K562 (cell line): ENCODE measurements around the gene RIIAD1. TPM values are rescaled to one million over a fixed set of nuclear protein-coding genes. Genes with fewer than 3 reads are reported as not detected.

ENCODE experiments used
- ATAC-seq: fragments of 200-7000 bp; cut with Tn5 transposase; 3 replicates; pipeline ENCODE4 v1.9.1; 2020; ENCODE audit warnings: moderate library complexity
- BruUV-seq: library from RNA; stranded (reverse); fragments of 400-500 nt; replicated peaks from 2 replicates; lab custom pipeline; 2021; lab: Mats Ljungman, UMichigan
- CTCF ChIA-PET: fragments of 300-600 bp; formaldehyde crosslinking; extraction: SDS; loops from one replicate; lab custom pipeline; 2021; ENCODE audit warnings: low intra/inter-chr PET ratio; lab: Yijun Ruan, JAX
- POLR2A ChIA-PET: fragments of 300-600, 350-650 bp; sonication (Branson Sonifier 250); formaldehyde crosslinking; extraction: SDS; loops from one replicate; lab custom pipeline; 2021; ENCODE audit warnings: antibody characterized with exemption, inconsistent platforms; lab: Yijun Ruan, JAX
- DNase-seq, 4 experiments: peaks; one replicate each; pipeline versions ENCODE4 v3.0.0 to v3.0.0-alpha.2; 2011 to 2018; ENCODE audit warnings: low spot score in 3 of 4, mixed read lengths in 3 of 4; ENCODE audit errors: extremely low read depth in 1 of 4
- FAIRE-seq: peaks from 2 replicates; lab custom pipeline; 2011; peaks lifted over from hg19 to GRCh38; lab: Jason Lieb, UNC
- H2AFZ ChIP-seq: 2 replicates; pipeline ENCODE4 v1.6.0; 2011; ENCODE audit warnings: low read depth, low read length, control low read depth, inconsistent platforms
- H3K27ac ChIP-seq: fragments of 200-600 bp; 3 replicates; pipeline ENCODE4 v1.8.0; 2011; ENCODE audit warnings: low read depth, mild to moderate bottlenecking, control low read depth, inconsistent platforms, low read length, moderate library complexity, mixed read lengths; ENCODE audit errors: extremely low read depth
- H3K27me3 ChIP-seq, 2 experiments: fragments of 300-600 bp in 1 of 2; 2 replicates in 1 of 2; 3 replicates in 1 of 2; pipeline versions ENCODE4 v1.6.0 to v1.8.0; 2011; ENCODE audit warnings: inconsistent platforms in 2 of 2, low read length in 2 of 2, mild to moderate bottlenecking in 1 of 2, mixed read lengths in 1 of 2, moderate library complexity in 1 of 2; ENCODE audit not compliant: control insufficient read depth in 2 of 2, insufficient read depth in 2 of 2
- H3K36me3 ChIP-seq: fragments of 300-600 bp; 3 replicates; pipeline ENCODE4 v1.8.0; 2011; ENCODE audit warnings: mild to moderate bottlenecking, low read length, inconsistent platforms; ENCODE audit not compliant: control insufficient read depth, insufficient read depth
- H3K4me1 ChIP-seq, 2 experiments: fragments of 200-600 bp in 1 of 2; replicated peaks in 1 of 2; 2 replicates in 1 of 2; 3 replicates in 1 of 2; pipeline versions ENCODE4 v1.5.1 to v1.8.0; 2011; ENCODE audit warnings: inconsistent platforms in 2 of 2, low read length in 2 of 2, mild to moderate bottlenecking in 1 of 2, mixed read lengths in 1 of 2, moderate library complexity in 1 of 2; ENCODE audit not compliant: control insufficient read depth in 2 of 2, insufficient read depth in 2 of 2
- H3K4me2 ChIP-seq: 2 replicates; pipeline ENCODE4 v1.6.1; 2011; ENCODE audit warnings: low read length, control low read depth, inconsistent platforms, mixed read lengths; ENCODE audit not compliant: insufficient read depth
- H3K4me3 ChIP-seq: fragments of 200-600 bp; sonication (generic), shearing (Covaris generic); 2 replicates; pipeline ENCODE4 v1.5.1; 2016; ENCODE audit warnings: control low read depth, inconsistent platforms
- H3K79me2 ChIP-seq: fragments of 200-600 bp; 3 replicates; pipeline ENCODE4 v1.8.0; 2011; ENCODE audit warnings: low read length, inconsistent platforms; ENCODE audit not compliant: control insufficient read depth, insufficient read depth
- H3K9ac ChIP-seq, 2 experiments: 2 replicates each; pipeline versions ENCODE4 v1.6.0 to v1.6.1; 2011; ENCODE audit warnings: low read depth in 2 of 2, low read length in 2 of 2, control low read depth in 1 of 2, inconsistent platforms in 1 of 2, mild to moderate bottlenecking in 1 of 2, mixed read lengths in 1 of 2; ENCODE audit not compliant: insufficient read depth in 1 of 2
- H3K9me1 ChIP-seq: one replicate; pipeline ENCODE4 v1.6.0; 2011; ENCODE audit warnings: inconsistent platforms, mild to moderate bottlenecking, low read length, moderate library complexity; ENCODE audit not compliant: control insufficient read depth, insufficient read depth
- H3K9me3 ChIP-seq: replicated peaks from 2 replicates; pipeline ENCODE4 v1.5.1; 2011; ENCODE audit warnings: low read depth, low read length, inconsistent platforms; ENCODE audit not compliant: control insufficient read depth, insufficient read depth
- H4K20me1 ChIP-seq: replicated peaks from 2 replicates; pipeline ENCODE4 v1.6.1; 2011; ENCODE audit warnings: low read length, inconsistent platforms, mixed read lengths; ENCODE audit not compliant: control insufficient read depth, insufficient read depth
- ATF3 ChIP-seq, 2 experiments: fragments of 450-650 bp in 1 of 2; sonication (generic) in 1 of 2; formaldehyde crosslinking in 1 of 2; IDR thresholded peaks in 1 of 2; conservative IDR thresholded peaks in 1 of 2; 2 replicates each; pipeline versions ENCODE4 v1.6.1 to v1.8.1; 2016 to 2023; ENCODE audit warnings: mild to moderate bottlenecking in 2 of 2, moderate library complexity in 2 of 2, inconsistent platforms in 1 of 2, missing genetic modification reagents in 1 of 2
- ATF6 ChIP-seq: sonication (generic); formaldehyde crosslinking; IDR thresholded peaks from 2 replicates; pipeline ENCODE4 v1.4.0; 2020; ENCODE audit warnings: mild to moderate bottlenecking, missing genetic modification reagents
- CBFA2T3 ChIP-seq: fragments of 450-650 bp; IDR thresholded peaks from 2 replicates; pipeline ENCODE4 v1.6.1; 2017
- CTCFL ChIP-seq: IDR thresholded peaks from 2 replicates; pipeline ENCODE4 v1.6.1; 2011; ENCODE audit warnings: borderline replicate concordance, low read depth, mild to moderate bottlenecking, moderate library complexity, low read length; ENCODE audit not compliant: insufficient read depth, poor library complexity, severe bottlenecking
- FOSL1 ChIP-seq: fragments of 200-800 bp; sonication (Bioruptor generic); conservative IDR thresholded peaks from 2 replicates; pipeline ENCODE4 v1.6.1; 2016; ENCODE audit warnings: missing genetic modification characterization, missing compliant biosample characterization
- IFI16 ChIP-seq: fragments of 250-450 bp; sonication (Bioruptor Pico); IDR thresholded peaks from 2 replicates; pipeline ENCODE4 v2.1.2; 2022; ENCODE audit warnings: mild to moderate bottlenecking, inconsistent platforms
- JUN ChIP-seq, 2 experiments: sonication (generic) in 1 of 2; formaldehyde crosslinking in 1 of 2; IDR thresholded peaks; 2 replicates each; pipeline versions ENCODE4 v1.6.1 to v1.8.0; 2012 to 2022; ENCODE audit warnings: borderline replicate concordance in 2 of 2, mild to moderate bottlenecking in 2 of 2, improper control_type of control experiment in 1 of 2, low read depth in 1 of 2, low read length in 1 of 2, missing genetic modification reagents in 1 of 2
- JUND ChIP-seq, 2 experiments: IDR thresholded peaks; 2 replicates in 1 of 2; 3 replicates in 1 of 2; pipeline ENCODE4 v1.6.1; 2011; ENCODE audit warnings: borderline replicate concordance in 2 of 2, low read depth in 2 of 2, low read length in 2 of 2, improper control_type of control experiment in 1 of 2, missing biosample characterization in 1 of 2, missing genetic modification characterization in 1 of 2, missing genetic modification reagents in 1 of 2
- POLR3G ChIP-seq: IDR thresholded peaks from 2 replicates; pipeline ENCODE4 v1.6.1; 2011; ENCODE audit not compliant: insufficient read length, insufficient replicate concordance; ENCODE audit errors: extremely low read depth
- TSC22D4 ChIP-seq: fragments of 450-650 bp; IDR thresholded peaks from 2 replicates; pipeline ENCODE4 v1.6.1; 2016; ENCODE audit warnings: missing genetic modification characterization, missing biosample characterization, control low read depth
- VEZF1 ChIP-seq: fragments of 200-800 bp; sonication (Bioruptor generic); IDR thresholded peaks from 2 replicates; pipeline ENCODE4 v1.6.1; 2017; ENCODE audit warnings: missing genetic modification characterization, missing compliant biosample characterization
- ZSCAN32 ChIP-seq: fragments of 450-650 bp; formaldehyde crosslinking; IDR thresholded peaks from 2 replicates; pipeline ENCODE4 v1.4.0; 2020; ENCODE audit warnings: mild to moderate bottlenecking, moderate library complexity
- WGBS: fragments of 100-300 bp; shearing (Covaris generic); methylation state at CpG from one replicate; pipeline ENCODE4 v1.1.6; 2016; ENCODE audit warnings: low coverage, mixed read lengths; ENCODE audit not compliant: insufficient coverage; ENCODE audit errors: missing lambda C conversion rate; 5-methylcytosine and 5-hydroxymethylcytosine counted together
- in situ Hi-C: fragments of 300-500 bp; cut with MboI; formaldehyde crosslinking; loops from 4 replicates; pipeline ENCODE4 v1.15.0; 2018; ENCODE audit warnings: inconsistent platforms, mixed read lengths
- intact Hi-C: fragments of 100-400 bp; cut with micrococcal nuclease; formaldehyde crosslinking; loops from 2 replicates; pipeline ENCODE4 v1.14.2; 2022
- polyA plus RNA-seq, 8 experiments: library from polyadenylated mRNA; depleted of rRNA in 4 of 8; stranded (reverse) in 5 of 8; unstranded in 3 of 8; fragments of >200 nt; fragmentation: Nextera tagmentation in 2 of 8; fragmentation: Illumina TruSeq in 1 of 8; extraction: Ambion mirVana in 2 of 8; extraction: Trizol in 1 of 8; gene quantifications; 2 replicates each; pipeline versions ENCODE4 v1.2.1 to v1.2.3, GENCODE V29; 2011 to 2014; ENCODE audit warnings: inconsistent platforms in 1 of 8, missing spikeins in 1 of 8
- total RNA-seq, 7 experiments: library from RNA; depleted of rRNA in 6 of 7; stranded (reverse); fragments of >200 nt in 6 of 7; fragmentation: Illumina TruSeq in 2 of 7; extraction: Trizol in 2 of 7; gene quantifications; 2 replicates each; pipeline versions ENCODE4 v1.2.1 to v1.2.3, GENCODE V29; 2011 to 2021; ENCODE audit warnings: low replicate concordance in 1 of 7

RIIAD1 gene
- total and polyA plus RNA-seq, 9 of the 15 experiments (the other 6 are each of a cell fraction or from before 2014, with no cell fraction given) = not detected

GRCh38 chr1:151756291-151756690 is 35.0 kb downstream of the RIIAD1 start:
- H2AFZ ChIP-seq = no peak overlapping the region
- no TSS peak for BruUV-seq
- ATAC-seq = peak; percentile 47; the same call in 1 of the 3 replicates
- no peaks in the 10 kb centered on the region for H3K27me3 ChIP-seq
- H4K20me1 ChIP-seq = no peaks in the 10 kb centered on the region
- H3K27ac ChIP-seq = no peak overlapping the region
- H3K4me1 ChIP-seq = peaks cover 0 to 4% of the 10 kb centered on the region in 2 experiments; a peak in 3 of 5 replicates
- DNase-seq = no peak
- no peak overlapping the region for H3K9ac ChIP-seq
- no peak overlapping the region for H3K4me2 ChIP-seq
- FAIRE-seq = peak; percentile 57
- TF ChIP-seq ATF3 (IDR thresholded peaks at IDR 0.05) (peak; percentile 73), ATF3 (CRISPR knock-in tag; conservative IDR thresholded peaks at IDR 0.05) (no peak), JUN (IDR thresholded peaks at IDR 0.05; ENCODE audit: borderline replicate concordance, low read depth, low read length) (0 out of 2 replicates have a peak, but pooled peaks have one; percentile 27), JUN (CRISPR knock-in tag; IDR thresholded peaks at IDR 0.05; ENCODE audit: borderline replicate concordance) (no peak), TSC22D4 (tag) (no peak), IFI16 (CRISPR knock-in tag) (no peak), ZSCAN32 (CRISPR knock-in tag) (no peak), ATF6 (CRISPR knock-in tag) (no peak), VEZF1 (CRISPR knock-in tag) (0 out of 2 replicates have a peak, but pooled peaks have one; percentile 21), POLR3G (no peak), JUND (IDR thresholded peaks at IDR 0.05; ENCODE audit: borderline replicate concordance, low read depth, low read length) (peak; percentile 75), JUND (tag; IDR thresholded peaks at IDR 0.05; ENCODE audit: borderline replicate concordance, low read depth, low read length) (no peak; the same call in 2 of the 3 replicates), CBFA2T3 (0 out of 2 replicates have a peak, but pooled peaks have one; percentile 23), CTCFL (no peak), FOSL1 (tag) (peak; percentile 77)
- no peak overlapping the region for H3K4me3 ChIP-seq
- intact Hi-C loops = no loop called here
- no peaks in the 10 kb centered on the region for H3K9me3 ChIP-seq
- peaks cover 28% of the 10 kb centered on the region; the same call in 2 of the 3 replicates for H3K36me3 ChIP-seq
- ChIA-PET CTCF (no interaction called here), POLR2A (interaction anchor here (0.9 to 1.3 kb wide), 2 partner anchors 18 to 44 kb away, joined by 3 read pairs; no protein-coding TSS in a partner anchor)
- no peaks in the 10 kb centered on the region for H3K79me2 ChIP-seq
- no peaks in the 10 kb centered on the region for H3K9me1 ChIP-seq
- 0% methylated on average over 1 of the region's 1 CpG for WGBS
- in situ Hi-C loops = no loop called here
